Esophagus squamous epithelium (tissue), 5 donors: ENCODE results near the gene ECT2L. TPM values are rescaled to one million over a fixed set of nuclear protein-coding genes. Genes with fewer than 3 reads are reported as not detected.

Experiments used
- DNase-seq: peaks from one replicate; lab custom pipeline; 2025; lab: John Stamatoyannopoulos, UW
- H3K27ac ChIP-seq, 4 donors: fragments of 200-600 bp; sonication (generic); one replicate each; pipeline ENCODE4 v1.5.1; 2016 to 2019; ENCODE audit warnings: mild to moderate bottlenecking in 1 of 4
- H3K27me3 ChIP-seq, 4 donors: fragments of 200-600 bp; sonication (generic); 1 replicate in 3 of 4; 2 replicates in 1 of 4; pipeline versions ENCODE4 v1.5.1 to v1.6.0; 2017 to 2021; ENCODE audit warnings: antibody characterized with exemption in 1 of 4
- H3K36me3 ChIP-seq, 3 donors: fragments of 200-600 bp; sonication (generic); one replicate each; pipeline ENCODE4 v1.5.1; 2016 to 2019
- H3K4me1 ChIP-seq, 3 donors: fragments of 200-600 bp; sonication (generic); one replicate each; pipeline ENCODE4 v1.5.1; 2017 to 2019
- H3K4me3 ChIP-seq, 4 donors: fragments of 200-600 bp; sonication (generic); 1 replicate in 3 of 4; 2 replicates in 1 of 4; pipeline ENCODE4 v1.5.1; 2016 to 2019; ENCODE audit warnings: mild to moderate bottlenecking in 2 of 4, moderate library complexity in 1 of 4
- H3K9me3 ChIP-seq, 3 donors: fragments of 200-600 bp; sonication (generic); one replicate each; pipeline ENCODE4 v1.5.1; 2016 to 2019
- CTCF ChIP-seq, 6 experiments: fragments of 450-650 bp in 4 of 6; fragments of 200-600 bp in 2 of 6; sonication (generic) in 2 of 6; IDR thresholded peaks; one replicate each; pipeline ENCODE4 v1.5.1; 2016 to 2019; ENCODE audit warnings: antibody characterized with exemption in 6 of 6, mild to moderate bottlenecking in 4 of 6, moderate library complexity in 4 of 6
- POLR2A ChIP-seq, 4 donors: fragments of 450-650 bp; IDR thresholded peaks; one replicate each; pipeline ENCODE4 v1.6.1; 2017; ENCODE audit warnings: antibody characterized with exemption in 4 of 4, mild to moderate bottlenecking in 4 of 4, moderate library complexity in 3 of 4
- WGBS, 2 donors: methylation state at CpG; one replicate each; pipeline ENCODE4 v1.1.5; 2018; 5-methylcytosine and 5-hydroxymethylcytosine counted together
- intact Hi-C: fragments of 100-400 bp; cut with DNase I; formaldehyde crosslinking; loops from one replicate; pipeline ENCODE4 v1.15.0; 2022
- total RNA-seq, 4 donors: library from RNA; depleted of rRNA; stranded (reverse); fragments of >200 nt; gene quantifications; one replicate each; pipeline ENCODE4 v1.1.0, GENCODE V29; 2016
- donor health status: DM: yes; HTN: yes; CAD: no.

Gene ECT2L
- total RNA-seq, 4 donors from 2014 or later = not detected

DNA sequence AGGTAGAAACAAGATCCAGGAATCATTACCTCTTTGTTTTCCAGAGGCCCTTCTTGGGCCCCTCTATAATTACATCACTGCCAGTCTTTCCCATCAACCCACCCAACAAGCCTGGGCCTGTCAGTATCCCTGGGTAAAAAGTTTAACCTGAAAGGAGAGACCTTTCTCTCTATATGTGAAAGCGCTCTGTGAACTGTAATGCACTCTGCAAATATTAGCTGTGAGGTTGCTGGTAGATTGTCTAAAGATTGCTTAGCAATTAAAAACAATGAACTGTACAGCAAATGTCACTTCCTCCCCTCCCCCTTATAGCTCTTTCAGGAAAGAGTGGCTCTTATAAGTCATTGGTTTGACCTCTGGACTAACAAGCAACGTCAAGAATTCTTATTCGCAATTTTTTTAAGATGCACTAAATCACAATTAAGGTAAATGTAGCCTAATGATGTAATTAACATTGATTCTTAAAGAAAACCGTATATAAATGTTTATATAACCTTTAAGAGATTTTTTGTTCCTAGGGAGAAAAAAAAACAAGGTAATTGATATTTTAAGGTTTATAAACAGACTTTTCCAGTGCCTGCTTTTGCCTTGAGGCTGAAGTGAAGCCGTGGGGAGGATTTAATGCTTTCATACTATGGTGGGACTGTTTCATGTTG is 18.4 kb downstream of the ECT2L start:
- 49 to 57% methylated on average over 5 of the region's 5 CpGs for WGBS, 2 donors
- no peak for DNase-seq
- H3K27me3 ChIP-seq = no peaks in the 10 kb centered on the region
- TF ChIP-seq CTCF (IDR thresholded peaks at IDR 0.05) (no peak), POLR2A (IDR thresholded peaks at IDR 0.05) (no peak)
- H3K9me3 ChIP-seq = no peaks in the 10 kb centered on the region
- intact Hi-C loops = loop anchor here (10.0 kb wide), 2 partner anchors 170 to 550 kb away; partner anchors contain the start of gene REPS1
- H3K4me3 ChIP-seq = no peak overlapping the region
- H3K36me3 ChIP-seq = no peaks in the 10 kb centered on the region
- H3K4me1 ChIP-seq = peaks cover 7 to 43% (median 11%) of the 10 kb centered on the region in 3 donors
- H3K27ac ChIP-seq = no peak overlapping the region

- H3K4me3 ChIP-seq = no peak overlapping the region
- no peaks in the 10 kb centered on the region for H3K9me3 ChIP-seq
- WGBS, 2 donors = 50 to 63% methylated on average over 6 of the region's 6 CpGs
- peaks cover 7 to 52% (median 12%) of the 10 kb centered on the region in 3 donors for H3K4me1 ChIP-seq
- intact Hi-C loops = loop anchor here (10.0 kb wide), 2 partner anchors 170 to 550 kb away; partner anchors contain the start of gene REPS1
- no peaks in the 10 kb centered on the region for H3K27me3 ChIP-seq
- no peak for TF ChIP-seq POLR2A (IDR thresholded peaks at IDR 0.05)
- no peak for TF ChIP-seq CTCF (IDR thresholded peaks at IDR 0.05)
- no peaks in the 10 kb centered on the region for H3K36me3 ChIP-seq
- H3K27ac ChIP-seq = no peak overlapping the region
- DNase-seq = no peak
Measured at GRCh38 chr6:138815221-138815620, 19.3 kb downstream of the ECT2L start.

DNA sequence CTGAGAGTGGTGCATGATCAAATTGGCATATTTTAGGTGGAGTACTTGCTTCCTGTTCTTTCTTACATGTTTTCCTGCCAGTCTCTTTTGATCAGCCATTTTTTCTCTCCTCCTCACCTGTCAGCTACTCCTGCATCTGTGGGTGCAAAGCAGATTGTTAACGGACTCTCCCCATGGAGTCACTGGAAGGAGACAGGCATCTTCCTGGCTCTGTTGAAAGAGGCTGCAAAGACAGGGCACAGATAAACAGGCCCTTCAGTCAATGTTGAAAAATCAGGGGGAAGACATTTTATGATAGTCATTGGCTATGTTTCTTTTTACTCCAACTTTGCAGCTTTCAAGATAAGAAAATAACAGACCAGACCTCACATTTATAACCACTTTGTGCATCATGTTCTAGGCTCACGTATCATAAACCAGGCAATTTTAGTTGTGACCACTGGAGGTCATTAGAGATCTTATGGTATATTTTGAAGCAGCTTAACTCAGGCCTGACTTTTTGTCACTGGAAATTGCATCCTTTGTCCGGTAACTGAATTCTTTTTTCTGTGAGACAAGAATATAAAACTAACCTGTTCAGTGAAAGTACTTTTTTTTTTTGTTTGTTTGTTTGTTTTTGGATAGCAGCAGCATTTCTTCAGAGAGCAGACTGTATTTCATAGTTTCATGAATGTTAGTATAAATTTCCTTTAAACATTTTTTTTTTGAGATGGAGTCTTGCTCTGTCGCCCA is 20.1 kb downstream of the ECT2L start:
- no peaks in the 10 kb centered on the region for H3K27me3 ChIP-seq
- peak; percentile 53 to 84 (median 75) for TF ChIP-seq CTCF (IDR thresholded peaks at IDR 0.05)
- TF ChIP-seq POLR2A (IDR thresholded peaks at IDR 0.05) = no peak
- intact Hi-C loops = loop anchor here (10.0 kb wide), 2 partner anchors 169 to 549 kb away; partner anchors contain the start of gene REPS1
- H3K9me3 ChIP-seq = no peaks in the 10 kb centered on the region
- H3K4me3 ChIP-seq = no peak overlapping the region
- 23 to 29% methylated on average over 4 of the region's 4 CpGs for WGBS, 2 donors
- no peaks in the 10 kb centered on the region for H3K36me3 ChIP-seq
- no peak for DNase-seq
- peaks cover 7 to 59% (median 12%) of the 10 kb centered on the region in 3 donors for H3K4me1 ChIP-seq
- peak overlapping the region in 3 of 4 donors; percentile 83 to 90 (median 90) for H3K27ac ChIP-seq

DNA sequence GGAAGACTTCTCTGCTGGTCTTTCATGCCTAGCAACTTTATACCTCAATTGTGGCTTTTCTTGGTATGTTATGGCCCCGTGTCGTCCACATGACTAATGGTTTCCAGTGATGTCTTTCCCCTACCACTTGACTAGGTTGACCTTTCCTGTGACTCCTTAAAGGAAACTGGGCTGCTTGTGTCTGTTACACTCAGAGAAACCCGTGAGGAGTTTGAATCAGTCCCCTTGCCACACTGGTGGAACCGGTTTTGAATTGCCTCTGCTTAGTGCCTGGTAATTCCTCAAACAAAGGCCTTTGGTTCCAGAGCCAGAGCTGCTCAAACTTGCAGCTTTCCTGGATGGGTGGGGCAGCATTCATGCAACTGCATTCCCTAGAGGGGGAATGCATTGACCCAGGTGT is 21.9 kb downstream of the ECT2L start:
- no peaks in the 10 kb centered on the region for H3K9me3 ChIP-seq
- H3K4me3 ChIP-seq = no peak overlapping the region
- H3K27me3 ChIP-seq = no peaks in the 10 kb centered on the region
- H3K4me1 ChIP-seq = peaks cover 7 to 68% (median 12%) of the 10 kb centered on the region in 3 donors
- TF ChIP-seq CTCF (IDR thresholded peaks at IDR 0.05) = no peak
- peak in 1 of 4 donors; percentile 17 for TF ChIP-seq POLR2A (IDR thresholded peaks at IDR 0.05)
- intact Hi-C loops = loop anchor here (10.0 kb wide), 2 partner anchors 167 to 547 kb away; partner anchors contain the start of gene REPS1
- no peaks in the 10 kb centered on the region for H3K36me3 ChIP-seq
- no peak for DNase-seq
- WGBS, 2 donors = 18 to 38% methylated on average over 2 to 4 of the region's 4 CpGs
- peak overlapping the region; percentile 83 to 90 (median 86) for H3K27ac ChIP-seq
